ENCODE data around the gene CDKL5. TPM values are rescaled to one million over a fixed set of nuclear protein-coding genes. Genes with fewer than 3 reads are reported as not detected.

CDKL5 gene
- total and polyA plus RNA-seq, 2 donors (not counting 1 experiment from before 2014, with no cell fraction given): 0.72 to 4.6 TPM

DNA sequence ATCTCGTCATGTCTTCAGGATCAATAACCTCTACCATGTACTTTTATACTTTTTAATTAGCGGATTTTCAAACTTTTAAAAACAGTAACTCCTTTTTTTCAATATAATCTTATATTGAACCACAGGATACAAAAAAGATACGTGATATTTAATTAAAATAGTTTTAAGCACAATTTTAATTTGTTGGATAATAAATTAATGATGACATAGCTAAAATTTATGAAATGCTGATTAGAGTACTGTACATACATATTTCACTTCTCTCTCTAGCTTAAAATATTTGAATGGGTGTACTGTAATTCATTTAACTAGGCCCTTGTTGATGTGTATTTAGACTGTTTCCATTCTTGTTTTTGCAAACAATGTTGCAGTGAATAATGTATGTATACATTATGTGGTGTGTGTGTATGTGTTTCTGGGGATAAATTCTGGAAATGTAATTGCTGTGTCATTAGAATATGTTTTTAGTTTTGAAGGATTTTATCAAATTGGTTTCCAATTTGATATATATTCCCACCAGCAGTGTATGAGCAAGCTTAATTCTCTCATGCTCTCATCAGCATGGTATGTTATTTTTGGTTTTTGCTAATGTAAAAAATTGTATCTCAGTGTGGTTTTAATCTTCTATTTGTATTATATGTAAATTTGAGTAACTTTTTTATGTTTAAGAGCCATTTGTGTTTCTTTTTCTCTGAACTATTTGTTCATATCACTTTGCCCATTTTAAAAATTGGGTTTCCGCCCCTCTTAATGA is 66.4 kb downstream of the CDKL5 start:
- no peak overlapping the region for H3K4me3 ChIP-seq (ENCODE audit: control extremely low read depth in 1 of 5, extremely low read depth in 1 of 5, insufficient read depth in 1 of 5, low read depth in 2 of 5, low read length in 4 of 5)
- WGBS (ENCODE audit: insufficient coverage): no CpG with 5 or more reads among the region's 4 CpGs
- no peak overlapping the region for H2AFZ ChIP-seq (ENCODE audit: insufficient read depth, low read depth, low read length, poor library complexity, severe bottlenecking)
- ChIA-PET POLR2A (no interaction called here), CTCF (no interaction called here)
- H3K9ac ChIP-seq (ENCODE audit: low read length): no peak overlapping the region
- Mint-ChIP-seq H3K9me3 (ENCODE audit: insufficient read depth) (no peaks in the 10 kb centered on the region), H3K27me3 (no peaks in the 10 kb centered on the region), H3K27ac (no peak overlapping the region), H3K4me1 (peaks cover 5% of the 10 kb centered on the region), H3K4me3 (no peak overlapping the region)
- TF ChIP-seq, protein P1, sequence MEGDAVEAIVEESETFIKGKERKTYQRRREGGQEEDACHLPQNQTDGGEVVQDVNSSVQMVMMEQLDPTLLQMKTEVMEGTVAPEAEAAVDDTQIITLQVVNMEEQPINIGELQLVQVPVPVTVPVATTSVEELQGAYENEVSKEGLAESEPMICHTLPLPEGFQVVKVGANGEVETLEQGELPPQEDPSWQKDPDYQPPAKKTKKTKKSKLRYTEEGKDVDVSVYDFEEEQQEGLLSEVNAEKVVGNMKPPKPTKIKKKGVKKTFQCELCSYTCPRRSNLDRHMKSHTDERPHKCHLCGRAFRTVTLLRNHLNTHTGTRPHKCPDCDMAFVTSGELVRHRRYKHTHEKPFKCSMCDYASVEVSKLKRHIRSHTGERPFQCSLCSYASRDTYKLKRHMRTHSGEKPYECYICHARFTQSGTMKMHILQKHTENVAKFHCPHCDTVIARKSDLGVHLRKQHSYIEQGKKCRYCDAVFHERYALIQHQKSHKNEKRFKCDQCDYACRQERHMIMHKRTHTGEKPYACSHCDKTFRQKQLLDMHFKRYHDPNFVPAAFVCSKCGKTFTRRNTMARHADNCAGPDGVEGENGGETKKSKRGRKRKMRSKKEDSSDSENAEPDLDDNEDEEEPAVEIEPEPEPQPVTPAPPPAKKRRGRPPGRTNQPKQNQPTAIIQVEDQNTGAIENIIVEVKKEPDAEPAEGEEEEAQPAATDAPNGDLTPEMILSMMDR (IDR thresholded peaks at IDR 0.05): no peak
- intact Hi-C loops (cut with micrococcal nuclease): no loop called here
- no peaks in the 10 kb centered on the region for H3K27me3 ChIP-seq (replicated peaks in 1 of 4; ENCODE audit: control extremely low read depth in 1 of 4, control insufficient read depth in 3 of 4, insufficient read depth in 4 of 4, low read length in 3 of 4)
- no peaks in the 10 kb centered on the region for H3K9me3 ChIP-seq (ENCODE audit: control extremely low read depth in 1 of 3, control insufficient read depth in 2 of 3, insufficient read depth in 1 of 3, low read length in 2 of 3)
- H3K36me3 ChIP-seq (replicated peaks in 1 of 2; ENCODE audit: control extremely low read depth in 1 of 2, control insufficient read depth in 1 of 2, extremely low read depth in 1 of 2, insufficient read depth in 2 of 2, low read length in 1 of 2): no peaks in the 10 kb centered on the region
- H3K27ac ChIP-seq (ENCODE audit: low read length in 2 of 2): no peak overlapping the region
- DNase-seq: no peak
- no peaks in the 10 kb centered on the region for H3K79me2 ChIP-seq (ENCODE audit: control insufficient read depth, insufficient read depth, low read length)
- no peak overlapping the region for H3K4me2 ChIP-seq (replicated peaks; ENCODE audit: low read depth, low read length, poor library complexity, severe bottlenecking)
- H4K20me1 ChIP-seq (ENCODE audit: control insufficient read depth, insufficient read depth, low read length, poor library complexity, severe bottlenecking): no peaks in the 10 kb centered on the region
- no peak for ATAC-seq (ENCODE audit: low read depth)
- H3K4me1 ChIP-seq (ENCODE audit: control insufficient read depth in 2 of 2, insufficient read depth in 2 of 2, low read length in 2 of 2): no peaks in the 10 kb centered on the region

DNA sequence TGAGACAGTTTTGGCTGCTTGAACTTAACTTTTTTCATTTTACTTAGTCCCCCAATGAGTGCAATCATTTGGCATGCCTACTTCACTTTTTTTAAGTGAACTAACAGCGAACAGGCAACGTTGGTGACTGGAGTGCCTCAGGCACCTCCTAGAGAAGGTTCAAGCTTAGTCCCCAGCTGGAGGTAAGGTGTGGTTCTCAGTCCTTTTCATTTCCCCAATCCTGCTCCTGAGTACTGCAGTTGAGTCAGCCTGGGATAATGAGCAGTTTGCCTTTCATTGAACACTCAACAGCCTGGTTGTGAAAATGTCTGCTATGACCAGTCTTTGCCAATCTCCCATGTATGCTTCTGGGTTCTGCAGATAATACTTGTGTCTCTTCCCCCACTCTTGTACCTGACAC is 109.5 kb downstream of the CDKL5 start:
- TF ChIP-seq, protein P1 (IDR thresholded peaks at IDR 0.05): no peak
- Histone ChIP-seq H3K4me1 (ENCODE audit: control insufficient read depth in 2 of 2, insufficient read depth in 2 of 2, low read length in 2 of 2) (no peaks in the 10 kb centered on the region), H3K36me3 (replicated peaks in 1 of 2; ENCODE audit: control extremely low read depth in 1 of 2, control insufficient read depth in 1 of 2, extremely low read depth in 1 of 2, insufficient read depth in 2 of 2, low read length in 1 of 2) (no peaks in the 10 kb centered on the region), H3K4me2 (replicated peaks; ENCODE audit: low read depth, low read length, poor library complexity, severe bottlenecking) (no peak overlapping the region), H3K4me3 (ENCODE audit: control extremely low read depth in 1 of 5, extremely low read depth in 1 of 5, insufficient read depth in 1 of 5, low read depth in 2 of 5, low read length in 4 of 5) (no peak overlapping the region), H3K79me2 (ENCODE audit: control insufficient read depth, insufficient read depth, low read length) (no peaks in the 10 kb centered on the region), H3K27me3 (replicated peaks in 1 of 4; ENCODE audit: control extremely low read depth in 1 of 4, control insufficient read depth in 3 of 4, insufficient read depth in 4 of 4, low read length in 3 of 4) (no peaks in the 10 kb centered on the region), H2AFZ (ENCODE audit: insufficient read depth, low read depth, low read length, poor library complexity, severe bottlenecking) (no peak overlapping the region), H3K27ac (ENCODE audit: low read length in 2 of 2) (no peak overlapping the region), H4K20me1 (ENCODE audit: control insufficient read depth, insufficient read depth, low read length, poor library complexity, severe bottlenecking) (no peaks in the 10 kb centered on the region), H3K9ac (ENCODE audit: low read length) (no peak overlapping the region), H3K9me3 (ENCODE audit: control extremely low read depth in 1 of 3, control insufficient read depth in 2 of 3, insufficient read depth in 1 of 3, low read length in 2 of 3) (no peaks in the 10 kb centered on the region)
- ChIA-PET CTCF (no interaction called here), POLR2A (no interaction called here)
- Mint-ChIP-seq H3K4me3 (no peak overlapping the region), H3K4me1 (peaks cover 9% of the 10 kb centered on the region), H3K27ac (no peak overlapping the region), H3K27me3 (no peaks in the 10 kb centered on the region), H3K9me3 (ENCODE audit: insufficient read depth) (no peaks in the 10 kb centered on the region)
- no peak for DNase-seq
- no CpG with 5 or more reads among the region's 2 CpGs for WGBS (ENCODE audit: insufficient coverage)
- no peak for ATAC-seq (ENCODE audit: low read depth)
- intact Hi-C loops (cut with micrococcal nuclease): no loop called here

Data from B cell (primary cell).